SJSA1 (cell line): ENCODE measurements around the gene CREB5. TPM values are rescaled to one million over a fixed set of nuclear protein-coding genes. Genes with fewer than 3 reads are reported as not detected.

ENCODE experiments used
- DNase-seq, 2 experiments: peaks; one replicate each; pipeline ENCODE4 v3.0.0-alpha.2; 2015 to 2020; ENCODE audit warnings: low spot score in 2 of 2, low read depth in 1 of 2
- H3K27ac ChIP-seq: fragments of 250-450 bp; sonication (Bioruptor Pico); 2 replicates; pipeline ENCODE4 v1.5.1; 2020; ENCODE audit warnings: mild to moderate bottlenecking, moderate library complexity
- H3K27me3 ChIP-seq: fragments of 250-450 bp; sonication (Bioruptor Pico); replicated peaks from 2 replicates; pipeline ENCODE4 v1.5.1; 2020; ENCODE audit warnings: mild to moderate bottlenecking, moderate library complexity
- H3K36me3 ChIP-seq: fragments of 250-450 bp; sonication (Bioruptor Pico); 2 replicates; pipeline ENCODE4 v1.5.1; 2020; ENCODE audit warnings: mild to moderate bottlenecking
- H3K4me1 ChIP-seq: fragments of 250-450 bp; sonication (Bioruptor Pico); replicated peaks from 2 replicates; pipeline ENCODE4 v1.6.1; 2021; ENCODE audit warnings: mild to moderate bottlenecking
- H3K4me3 ChIP-seq: fragments of 250-450 bp; sonication (Bioruptor Pico); 2 replicates; pipeline ENCODE4 v1.5.1; 2020; ENCODE audit warnings: mild to moderate bottlenecking
- H3K9me3 ChIP-seq: fragments of 250-450 bp; sonication (Bioruptor Pico); replicated peaks from 2 replicates; pipeline ENCODE4 v1.5.1; 2020; ENCODE audit warnings: mild to moderate bottlenecking
- total RNA-seq: library from RNA; depleted of rRNA; stranded (reverse); fragments of >200 nt; shearing (Covaris generic); gene quantifications from 2 replicates; pipeline ENCODE4 v1.2.3, GENCODE V29; 2014

CREB5 gene
- total RNA-seq, 1 experiment from 2014 or later, result 1.00 TPM

DNA sequence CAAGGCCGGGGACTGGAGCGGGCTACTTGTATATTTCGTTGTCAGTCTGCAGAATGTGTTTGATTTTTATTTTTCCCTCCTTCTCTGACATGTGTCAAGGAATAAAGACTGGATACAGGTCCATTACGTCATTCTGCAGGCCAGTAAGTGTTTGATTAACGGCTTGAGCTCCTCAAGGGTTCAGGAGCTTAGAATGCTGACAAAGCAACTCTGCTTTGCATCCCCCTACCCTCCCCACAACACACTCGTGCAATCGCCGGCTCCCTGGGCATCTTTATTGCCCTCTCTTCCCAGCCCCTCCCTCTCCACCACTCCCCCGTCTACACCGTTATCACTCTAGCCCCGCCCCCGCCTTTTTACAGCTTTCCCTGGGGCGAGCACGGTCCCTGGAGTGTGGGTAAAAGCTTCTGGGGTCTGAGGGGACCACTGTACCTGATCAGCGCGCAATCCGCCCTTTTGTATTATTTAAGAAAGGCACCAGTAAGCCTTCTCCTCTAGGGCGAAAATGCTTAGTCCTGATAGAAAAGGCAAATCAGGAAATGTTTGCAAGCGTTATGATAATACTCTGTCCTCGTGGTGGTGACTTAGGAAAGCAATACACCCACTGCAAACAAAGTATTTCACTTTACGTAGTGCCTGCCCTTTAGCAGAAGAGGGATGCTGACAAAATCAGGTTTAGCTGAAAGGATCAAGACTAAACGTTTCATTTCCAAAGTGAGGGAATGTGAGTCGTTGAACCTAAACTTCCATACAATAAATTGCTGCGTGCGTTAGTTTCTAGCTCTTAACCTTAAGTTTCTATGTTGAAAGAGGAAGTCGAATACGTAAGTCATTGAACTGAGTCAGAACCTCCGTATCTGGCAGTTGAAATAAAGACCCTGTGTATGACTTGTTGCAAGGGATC is 1.4 kb upstream of the CREB5 start:
- Histone ChIP-seq H3K27me3 (peaks cover 52% of the 10 kb centered on the region), H3K4me1 (peaks cover 26% of the 10 kb centered on the region), H3K9me3 (no peaks in the 10 kb centered on the region), H3K27ac (no peak overlapping the region), H3K36me3 (no peaks in the 10 kb centered on the region), H3K4me3 (peak overlapping the region; percentile 38)
- peak in 1 of 2 experiments; percentile 19 for DNase-seq

DNA sequence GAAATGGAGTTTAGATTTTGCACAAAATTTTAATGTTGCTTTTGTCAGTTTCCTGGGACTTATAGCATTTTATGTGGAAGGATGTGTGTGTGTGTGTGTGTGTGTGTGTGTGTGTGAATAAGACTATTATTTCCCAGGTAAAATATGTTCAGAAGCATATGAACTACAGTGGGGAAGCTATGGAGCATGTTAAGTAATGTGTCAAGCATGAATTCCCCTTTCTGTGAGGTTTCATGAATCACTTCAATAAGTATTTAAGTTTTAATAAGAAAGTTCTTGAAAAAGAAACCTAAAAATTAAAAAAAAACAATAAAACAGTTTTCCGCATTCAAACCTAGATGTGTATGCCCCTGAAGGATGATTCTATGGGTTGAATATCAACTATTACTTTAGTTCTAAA is 693 bp downstream of the CREB5 start:
- H3K27me3 ChIP-seq, result peaks cover 72% of the 10 kb centered on the region
- no peaks in the 10 kb centered on the region for H3K36me3 ChIP-seq
- H3K4me1 ChIP-seq, result peaks cover 26% of the 10 kb centered on the region
- H3K4me3 ChIP-seq, result no peak overlapping the region
- H3K9me3 ChIP-seq, result no peaks in the 10 kb centered on the region
- H3K27ac ChIP-seq, result no peak overlapping the region
- DNase-seq, result no peak

DNA sequence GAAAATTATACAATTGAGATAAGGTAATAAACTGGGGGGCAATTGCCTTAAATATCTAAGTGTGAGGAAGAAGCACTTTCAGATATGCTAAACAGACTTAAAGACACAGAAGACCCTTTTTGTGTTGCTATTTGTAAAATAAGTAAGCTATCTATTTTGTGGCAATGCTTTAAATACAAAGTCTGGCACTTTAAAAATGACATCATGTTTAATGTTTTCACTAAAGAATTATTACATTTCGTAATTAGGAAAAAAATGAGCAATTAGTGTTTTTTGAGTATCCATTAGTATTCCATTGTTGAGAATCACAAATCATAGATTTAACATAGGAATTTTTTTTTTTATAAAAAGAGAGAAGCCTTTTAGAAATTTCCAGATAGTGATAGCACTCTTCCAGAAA is 2.1 kb downstream of the CREB5 start:
- DNase-seq, result no peak
- no peaks in the 10 kb centered on the region for H3K36me3 ChIP-seq
- no peaks in the 10 kb centered on the region for H3K9me3 ChIP-seq
- H3K4me3 ChIP-seq, result no peak overlapping the region
- peaks cover 18% of the 10 kb centered on the region for H3K4me1 ChIP-seq
- no peak overlapping the region for H3K27ac ChIP-seq
- peaks cover 82% of the 10 kb centered on the region for H3K27me3 ChIP-seq

DNA sequence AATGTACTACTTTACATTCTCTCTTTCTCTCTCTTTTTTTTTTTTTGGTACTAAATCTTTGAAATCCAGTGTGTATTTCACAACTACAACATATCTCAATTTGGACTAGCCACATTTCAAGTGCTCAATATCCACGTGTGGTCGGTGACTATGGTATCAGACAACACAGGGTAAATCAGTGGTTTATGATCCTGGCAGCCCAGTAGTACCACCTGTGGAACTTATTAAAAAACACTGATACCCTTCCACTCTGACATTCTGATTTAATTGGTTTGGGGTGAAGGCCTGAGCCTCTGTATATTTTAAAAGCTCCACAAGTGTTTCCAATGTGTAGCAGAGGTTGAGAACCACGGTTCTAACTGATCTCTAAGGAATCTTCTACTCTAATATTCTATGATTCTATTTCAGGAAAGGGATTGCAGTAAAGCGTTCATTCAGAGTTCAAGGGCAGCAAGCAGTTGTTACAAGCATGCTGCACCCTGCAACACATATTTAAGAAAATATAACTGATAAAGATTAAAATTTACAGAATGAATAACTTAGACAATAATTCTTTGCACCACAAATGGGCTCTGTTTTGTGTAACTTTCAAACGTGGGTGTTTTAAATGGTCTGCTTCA is 5.1 kb downstream of the CREB5 start:
- Histone ChIP-seq H3K9me3 (no peaks in the 10 kb centered on the region), H3K27me3 (peaks cover 56% of the 10 kb centered on the region), H3K36me3 (no peaks in the 10 kb centered on the region), H3K4me1 (no peaks in the 10 kb centered on the region), H3K27ac (no peak overlapping the region), H3K4me3 (no peak overlapping the region)
- no peak for DNase-seq

DNA sequence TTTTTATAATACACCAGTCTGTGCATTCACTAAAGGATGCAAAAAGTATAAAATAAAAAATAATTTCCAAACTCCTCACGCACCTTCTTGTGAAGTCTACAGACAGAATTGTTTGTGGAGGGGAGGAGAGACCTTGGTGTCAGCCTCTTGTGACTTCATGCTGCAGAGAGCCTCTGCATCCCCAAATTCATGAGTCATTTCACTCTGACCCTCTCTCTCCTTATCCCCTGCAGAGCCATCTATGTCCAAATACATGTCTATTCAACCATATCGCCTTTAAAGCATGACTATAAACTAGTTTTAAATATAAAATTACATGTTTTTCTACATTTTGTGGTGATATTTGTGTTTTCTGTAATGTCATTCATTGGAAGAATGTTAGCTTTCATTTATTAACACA is 6.0 kb downstream of the CREB5 start:
- H3K27ac ChIP-seq, result no peak overlapping the region
- H3K27me3 ChIP-seq, result peaks cover 49% of the 10 kb centered on the region
- H3K4me3 ChIP-seq, result no peak overlapping the region
- no peak for DNase-seq
- no peaks in the 10 kb centered on the region for H3K36me3 ChIP-seq
- H3K9me3 ChIP-seq, result no peaks in the 10 kb centered on the region
- H3K4me1 ChIP-seq, result no peaks in the 10 kb centered on the region

DNA sequence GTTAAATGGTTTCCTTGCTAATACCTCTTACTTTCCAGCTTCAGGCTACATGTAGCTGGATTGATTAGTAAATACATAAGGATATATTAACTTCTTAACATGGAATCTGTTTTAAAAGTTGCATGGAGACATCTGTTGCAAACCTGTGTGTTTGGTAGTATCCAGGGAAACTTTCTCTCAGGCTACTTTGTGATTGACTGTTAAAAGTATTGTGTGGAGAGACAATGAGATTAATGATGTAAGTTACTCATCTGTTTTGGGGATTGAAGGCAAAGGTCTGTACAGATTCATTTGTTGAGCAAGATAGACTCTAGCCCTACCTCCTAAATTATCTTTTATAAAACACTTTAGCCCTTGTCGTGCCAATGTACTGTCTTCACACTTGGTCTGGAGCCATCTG is 6.6 kb downstream of the CREB5 start:
- no peak for DNase-seq

DNA sequence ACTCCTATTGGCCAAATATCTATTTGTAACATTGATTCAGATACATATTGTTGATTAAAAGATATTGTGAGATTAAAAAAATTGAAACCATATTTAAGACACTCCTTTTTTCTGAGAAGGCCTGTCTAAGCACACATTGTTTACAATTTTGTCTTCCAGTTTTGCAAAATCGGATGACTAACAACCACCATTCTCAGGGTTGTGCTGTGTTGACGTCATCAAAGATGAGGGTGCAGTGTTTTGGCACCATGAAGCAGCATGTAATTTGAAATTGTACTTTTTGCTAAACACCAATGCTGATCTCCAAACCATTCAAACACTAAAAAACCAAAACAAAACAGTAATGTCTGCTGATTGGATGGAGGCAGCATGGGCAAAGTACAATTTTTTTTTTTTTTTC is 7.4 kb downstream of the CREB5 start:
- H3K27me3 ChIP-seq, result peaks cover 47% of the 10 kb centered on the region
- no peak for DNase-seq
- no peak overlapping the region for H3K27ac ChIP-seq

More for the DNA sequence above, 6.6 kb downstream of the CREB5 start:
- H3K4me1 ChIP-seq, result no peaks in the 10 kb centered on the region
- no peak overlapping the region for H3K27ac ChIP-seq
- no peaks in the 10 kb centered on the region for H3K36me3 ChIP-seq
- H3K9me3 ChIP-seq, result no peaks in the 10 kb centered on the region
- H3K4me3 ChIP-seq, result no peak overlapping the region
- peaks cover 43% of the 10 kb centered on the region for H3K27me3 ChIP-seq

DNA sequence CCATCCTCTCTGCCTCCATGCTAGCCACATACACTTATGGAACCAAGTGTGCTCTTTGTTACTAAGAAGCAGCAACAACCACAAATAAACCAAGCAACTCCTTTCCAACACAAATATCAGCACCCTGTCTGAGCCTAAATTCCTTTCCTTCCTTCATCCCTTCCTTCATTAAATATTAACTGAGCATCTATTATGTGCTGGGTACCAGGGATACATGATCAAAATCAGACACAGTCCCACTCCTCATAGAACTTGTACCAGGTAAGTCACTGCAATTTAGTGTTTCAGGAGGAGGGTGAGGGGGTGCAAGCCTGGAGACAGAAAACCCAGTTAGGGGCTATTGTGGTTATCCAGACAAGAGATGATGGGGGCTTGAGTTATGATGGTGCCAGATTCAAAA is 10.8 kb downstream of the CREB5 start:
- no peak overlapping the region for H3K4me3 ChIP-seq
- no peaks in the 10 kb centered on the region for H3K4me1 ChIP-seq
- H3K9me3 ChIP-seq, result no peaks in the 10 kb centered on the region; the same call in 1 of the 2 replicates
- H3K27me3 ChIP-seq, result peaks cover 20% of the 10 kb centered on the region
- no peaks in the 10 kb centered on the region for H3K36me3 ChIP-seq
- DNase-seq, result no peak
- no peak overlapping the region for H3K27ac ChIP-seq

More for the DNA sequence above, 7.4 kb downstream of the CREB5 start:
- Histone ChIP-seq H3K9me3 (no peaks in the 10 kb centered on the region), H3K4me1 (no peaks in the 10 kb centered on the region), H3K36me3 (no peaks in the 10 kb centered on the region), H3K4me3 (no peak overlapping the region)

DNA sequence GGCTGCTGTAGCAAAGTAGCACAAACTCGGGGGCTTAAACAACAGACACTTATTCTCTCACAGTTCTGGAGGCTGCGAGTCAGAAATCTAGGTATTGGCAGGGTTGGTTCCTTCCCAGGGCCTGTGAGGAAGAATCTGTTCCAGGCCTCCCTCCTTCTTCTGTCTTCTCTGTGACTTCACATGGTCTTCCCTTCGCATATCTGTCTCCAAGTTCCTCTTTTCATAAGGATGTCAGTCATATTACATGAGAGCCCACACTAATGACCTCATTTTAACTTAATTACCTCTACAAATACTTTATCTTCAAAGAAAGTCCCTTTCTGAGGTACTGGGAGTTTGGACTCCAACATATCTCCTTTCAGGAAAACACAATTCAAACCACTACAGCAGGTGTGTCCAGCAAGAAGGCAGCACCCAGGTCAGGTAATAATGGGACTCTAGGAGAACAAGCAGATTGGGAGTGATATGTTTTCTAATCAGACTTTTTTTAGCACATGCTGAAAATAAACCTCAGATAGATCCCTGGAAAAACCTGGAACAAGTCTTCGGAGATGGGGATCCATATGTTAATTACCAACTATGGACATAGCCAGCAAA is 11.7 kb downstream of the CREB5 start:
- peaks cover 12% of the 10 kb centered on the region; the same call in 1 of the 2 replicates for H3K27me3 ChIP-seq

DNA sequence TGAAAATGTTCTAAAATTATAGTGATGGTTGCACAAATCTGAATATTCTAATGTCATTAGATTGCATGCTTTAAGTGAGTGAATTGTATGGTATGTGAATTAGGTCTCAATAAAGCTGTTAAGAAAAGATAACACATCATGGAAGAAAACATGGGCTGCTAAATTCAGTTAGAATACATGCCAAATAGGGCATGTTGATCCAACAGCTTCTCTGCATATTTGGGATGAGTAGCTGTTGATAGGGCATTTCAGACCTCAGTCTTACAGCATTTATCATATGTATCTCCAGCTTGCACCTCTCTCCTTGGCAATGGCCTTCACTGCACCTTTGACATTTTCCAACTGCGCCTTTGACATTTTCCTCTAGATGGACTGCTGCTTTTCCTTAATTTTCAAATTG is 13.2 kb downstream of the CREB5 start:
- no peaks in the 10 kb centered on the region for H3K36me3 ChIP-seq
- DNase-seq, result no peak
- H3K4me1 ChIP-seq, result no peaks in the 10 kb centered on the region
- no peak overlapping the region for H3K27ac ChIP-seq
- H3K4me3 ChIP-seq, result no peak overlapping the region
- H3K27me3 ChIP-seq, result 0 out of 2 replicates have a peak, but pooled peaks cover 9% of the 10 kb centered on the region
- no peaks in the 10 kb centered on the region; the same call in 1 of the 2 replicates for H3K9me3 ChIP-seq

More for the DNA sequence above, 11.7 kb downstream of the CREB5 start:
- Histone ChIP-seq H3K36me3 (no peaks in the 10 kb centered on the region), H3K9me3 (no peaks in the 10 kb centered on the region; the same call in 1 of the 2 replicates), H3K4me1 (no peaks in the 10 kb centered on the region), H3K4me3 (no peak overlapping the region), H3K27ac (no peak overlapping the region)
- no peak for DNase-seq

DNA sequence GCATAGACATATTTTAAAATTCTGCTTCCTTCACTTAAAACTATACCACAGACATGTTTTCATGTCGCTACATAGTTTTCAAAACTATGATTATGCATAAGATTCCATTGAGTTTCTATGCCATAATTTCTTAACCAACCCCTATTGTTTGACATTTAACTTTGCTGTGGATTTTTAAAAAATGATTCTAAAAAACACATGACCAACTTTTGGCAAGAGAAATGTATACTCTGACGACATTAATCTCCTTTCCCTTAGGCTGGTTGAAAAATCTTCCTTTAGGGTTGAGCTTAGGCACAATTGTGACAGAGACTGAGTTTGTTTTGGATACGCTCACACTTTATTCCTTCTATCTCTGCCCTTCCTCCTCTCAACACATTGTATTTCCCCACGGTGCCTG is 14.9 kb downstream of the CREB5 start:
- H3K27me3 ChIP-seq, result 0 out of 2 replicates have a peak, but pooled peaks cover 9% of the 10 kb centered on the region
- no peaks in the 10 kb centered on the region; the same call in 1 of the 2 replicates for H3K9me3 ChIP-seq
- H3K4me1 ChIP-seq, result no peaks in the 10 kb centered on the region
- H3K36me3 ChIP-seq, result no peaks in the 10 kb centered on the region
- H3K27ac ChIP-seq, result no peak overlapping the region
- DNase-seq, result no peak
- no peak overlapping the region for H3K4me3 ChIP-seq

DNA sequence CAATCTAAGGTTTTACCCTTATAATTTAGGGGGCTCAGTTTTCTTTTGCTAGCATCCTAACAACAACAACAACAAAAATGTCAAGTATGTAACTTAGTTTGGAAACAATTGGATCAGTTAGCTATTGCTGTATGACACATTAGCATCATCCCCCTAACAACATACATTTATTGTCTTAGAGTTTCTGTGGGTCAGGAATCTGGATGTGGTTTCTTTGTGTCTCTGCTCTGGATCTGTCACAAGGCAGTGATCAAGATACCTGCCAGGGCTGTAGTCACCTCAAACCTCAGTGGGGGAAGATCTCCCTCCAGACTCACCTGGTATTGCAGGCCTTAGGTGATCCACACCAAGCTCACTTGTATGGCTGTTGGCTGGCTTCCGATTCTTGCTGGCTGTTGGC is 18.3 kb downstream of the CREB5 start:
- no peak for DNase-seq
- no peaks in the 10 kb centered on the region; the same call in 1 of the 2 replicates for H3K9me3 ChIP-seq
- H3K4me1 ChIP-seq, result no peaks in the 10 kb centered on the region
- H3K27ac ChIP-seq, result no peak overlapping the region
- no peak overlapping the region for H3K4me3 ChIP-seq
- 0 out of 2 replicates have a peak, but pooled peaks cover 3% of the 10 kb centered on the region for H3K27me3 ChIP-seq
- H3K36me3 ChIP-seq, result no peaks in the 10 kb centered on the region

DNA sequence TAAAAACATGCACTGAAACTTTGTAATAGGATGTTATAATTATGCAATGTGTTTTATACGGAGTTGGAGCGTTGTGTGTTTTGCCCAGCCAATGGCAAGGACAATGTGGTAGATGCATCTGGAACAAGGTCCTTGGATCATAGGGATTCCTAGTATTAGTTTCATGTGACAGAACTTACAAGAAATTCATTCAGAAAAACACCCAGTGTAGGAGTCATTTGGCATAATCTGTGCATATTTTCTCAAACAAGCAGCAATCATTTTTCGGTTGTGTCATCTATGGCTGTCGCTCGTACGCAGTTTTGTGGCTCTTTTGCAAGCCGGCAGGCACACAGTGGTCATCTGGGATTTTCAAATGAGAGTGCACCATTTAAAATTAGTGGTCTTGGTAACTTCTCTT is 19.8 kb downstream of the CREB5 start:
- Histone ChIP-seq H3K27ac (no peak overlapping the region), H3K4me3 (no peak overlapping the region), H3K27me3 (no peaks in the 10 kb centered on the region; the same call in 1 of the 2 replicates), H3K9me3 (no peaks in the 10 kb centered on the region), H3K4me1 (no peaks in the 10 kb centered on the region), H3K36me3 (no peaks in the 10 kb centered on the region)
- no peak for DNase-seq

DNA sequence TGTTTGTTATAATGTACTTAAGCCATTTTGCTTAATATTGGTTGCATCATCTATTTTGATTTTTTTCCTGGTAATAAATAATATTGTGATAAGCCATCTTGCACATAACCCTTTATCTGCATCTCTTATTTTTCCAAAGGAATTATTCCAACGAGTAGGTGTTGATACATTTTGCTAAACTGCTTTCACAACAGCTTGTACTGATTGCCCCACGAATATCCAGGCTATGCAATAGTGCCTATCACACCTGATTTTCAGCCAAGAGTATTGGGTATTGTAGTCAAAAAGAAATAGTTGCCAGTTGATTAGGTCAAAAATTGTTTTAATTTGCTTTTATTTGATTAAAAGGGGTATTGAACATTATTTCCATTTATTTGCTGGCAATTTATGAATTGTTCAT is 20.7 kb downstream of the CREB5 start:
- Histone ChIP-seq H3K27ac (no peak overlapping the region), H3K4me1 (no peaks in the 10 kb centered on the region), H3K9me3 (no peaks in the 10 kb centered on the region), H3K36me3 (no peaks in the 10 kb centered on the region), H3K27me3 (peaks cover 8% of the 10 kb centered on the region), H3K4me3 (no peak overlapping the region)
- DNase-seq, result no peak
